ENCODE data around the gene FBXO48. TPM values are rescaled to one million over a fixed set of nuclear protein-coding genes. Genes with fewer than 3 reads are reported as not detected.
"Not testable (repeated sequence)": the region's sequence is repeated elsewhere in the genome, so short reads cannot be mapped to it uniquely, and the experiment has no call there.

Gene FBXO48
- total RNA-seq, 1 donor from 2014 or later: 1.1 TPM

DNA sequence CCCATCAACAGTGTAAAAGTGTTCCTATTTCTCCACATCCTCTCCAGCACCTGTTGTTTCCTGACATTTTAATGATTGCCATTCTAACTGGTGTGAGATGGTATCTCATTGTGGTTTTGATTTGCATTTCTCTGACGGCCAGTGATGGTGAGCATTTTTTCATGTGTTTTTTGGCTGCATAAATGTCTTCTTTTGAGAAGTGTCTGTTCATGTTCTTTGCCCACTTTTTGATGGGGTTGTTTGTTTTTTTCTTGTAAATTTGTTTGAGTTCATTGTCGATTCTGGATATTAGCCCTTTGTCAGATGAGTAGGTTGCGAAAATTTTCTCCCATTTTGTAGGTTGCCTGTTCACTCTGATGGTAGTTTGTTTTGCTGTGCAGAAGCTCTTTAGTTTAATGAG lies 20.7 kb downstream of the FBXO48 start:
- ATAC-seq; DNase-seq (ENCODE audit: missing footprints); intact Hi-C loops (cut with DNase I): not testable (repeated sequence)

DNA sequence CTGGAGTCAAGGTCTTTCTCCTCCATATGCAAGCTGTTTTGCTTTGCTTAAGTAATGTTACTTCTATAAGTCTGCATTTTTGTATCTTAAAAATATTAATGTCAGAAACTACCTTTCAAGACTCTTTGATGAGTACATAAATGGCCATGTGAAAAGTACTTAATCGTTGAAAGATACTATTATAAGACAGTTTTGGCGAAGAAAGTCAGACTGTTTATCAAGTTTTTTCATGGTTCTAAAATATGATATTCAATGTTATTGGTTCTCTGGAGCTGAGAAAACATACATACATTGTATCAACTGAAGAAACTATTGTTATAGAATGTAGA lies 25.1 kb downstream of the FBXO48 start:
- ATAC-seq (no peak), DNase-seq (ENCODE audit: missing footprints) (no peak)
- intact Hi-C loops (cut with DNase I): loop anchor here (2.0 to 5.0 kb wide), 4 partner anchors 79 to 319 kb away; partner anchors contain the start of gene PPP3R1

DNA sequence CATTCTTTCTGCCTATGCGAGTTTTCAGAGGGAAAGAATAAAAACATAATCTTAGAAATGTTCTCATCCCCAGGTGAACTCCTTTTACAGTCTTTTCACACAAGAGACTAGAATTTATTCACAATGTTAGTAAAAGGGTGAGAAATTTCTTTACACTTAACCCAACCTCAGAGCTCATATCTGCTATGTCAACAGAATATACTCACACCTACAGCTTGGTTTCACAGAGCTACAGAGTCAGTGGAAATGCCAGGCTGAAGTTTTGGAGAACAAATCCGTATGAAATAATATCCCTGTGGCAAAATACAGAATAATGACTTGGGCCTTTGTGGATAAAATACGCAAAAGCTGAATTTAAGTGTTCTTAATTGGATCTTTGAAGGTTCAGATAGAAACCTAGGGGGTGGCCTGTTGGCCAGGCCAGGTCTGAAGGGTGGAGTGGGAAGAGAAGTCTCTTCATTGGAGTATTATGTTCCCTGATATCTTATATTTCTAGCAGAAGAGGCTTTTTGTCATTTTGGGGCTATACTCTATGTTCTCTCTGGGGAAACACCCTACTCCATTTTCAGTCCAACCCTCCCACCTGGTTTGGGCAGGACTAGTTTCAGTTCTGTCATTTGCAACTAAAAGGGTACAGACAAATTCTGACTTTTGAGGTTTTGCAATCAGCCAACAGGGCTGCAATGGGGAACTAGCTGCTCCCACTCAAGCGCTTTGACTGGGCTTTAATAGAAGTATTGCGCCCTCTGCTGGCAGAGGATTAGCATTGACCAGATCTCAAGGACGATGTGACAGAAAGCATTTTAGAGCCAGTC lies 25.7 kb downstream of the FBXO48 start:
- ATAC-seq: peak; percentile 93
- peak; percentile 83 for DNase-seq (ENCODE audit: missing footprints)
- intact Hi-C loops (cut with DNase I): loop anchor here (2.0 to 5.0 kb wide), 4 partner anchors 79 to 319 kb away; partner anchors contain the start of gene PPP3R1

DNA sequence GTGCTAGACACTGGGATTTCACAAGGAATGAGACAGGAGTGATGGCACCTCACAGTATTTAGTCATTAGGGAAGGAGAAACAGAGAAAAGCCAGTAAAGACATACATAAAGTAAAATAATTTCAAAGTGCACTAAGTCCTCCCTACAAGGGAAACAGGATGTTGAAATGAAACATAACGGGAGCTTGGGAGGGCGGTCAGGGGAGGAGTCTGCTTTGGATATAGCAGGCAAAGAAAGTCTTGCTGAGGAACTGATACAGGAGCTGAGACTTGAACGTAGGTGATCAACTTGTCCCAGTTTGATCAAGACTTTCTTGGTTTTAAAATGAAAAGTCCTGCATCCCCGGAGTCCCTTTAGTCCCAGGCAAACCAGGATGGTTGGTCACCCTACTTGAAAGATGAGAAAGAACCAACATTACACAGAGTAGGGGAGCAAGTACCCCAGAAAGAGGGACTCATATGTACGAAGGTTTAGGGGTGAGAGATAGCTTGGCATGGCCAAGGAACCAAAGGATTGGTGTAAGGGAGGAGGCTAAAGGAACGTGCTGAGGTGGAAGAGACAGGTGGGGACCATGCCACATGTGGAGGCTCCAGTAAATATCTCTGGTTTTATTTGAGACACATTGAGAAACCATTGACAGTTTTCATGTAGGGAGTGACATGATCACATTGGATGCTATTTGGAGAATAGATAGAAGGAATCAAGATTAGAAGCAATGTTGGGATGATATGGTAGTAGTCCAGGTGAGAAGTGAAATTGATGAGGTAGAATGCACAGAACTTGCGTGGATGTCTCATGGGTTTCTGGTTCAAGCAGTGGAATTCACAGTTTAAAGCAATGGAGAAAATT lies 28.4 kb downstream of the FBXO48 start:
- ATAC-seq: no peak
- intact Hi-C loops (cut with DNase I): no loop called here
- DNase-seq (ENCODE audit: missing footprints): no peak

DNA sequence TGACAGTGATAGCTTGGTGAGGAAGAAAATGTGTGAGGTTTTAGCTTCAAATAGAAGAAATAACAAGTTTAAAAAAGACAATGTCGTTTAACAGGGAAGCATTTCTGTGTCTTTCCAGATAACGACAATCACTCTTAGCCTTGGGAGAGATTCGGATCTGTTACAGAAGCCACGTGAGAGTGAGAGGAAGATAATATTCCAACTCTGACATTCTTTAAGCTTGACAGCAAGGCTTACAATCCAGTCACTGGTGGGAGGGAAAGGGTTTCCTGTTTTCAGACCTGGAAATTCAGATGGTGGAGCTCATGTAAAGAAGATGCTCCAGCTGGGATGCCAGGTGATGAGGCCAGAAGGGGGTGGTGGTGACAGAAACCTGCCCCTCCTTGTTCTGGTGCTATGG lies 30.8 kb downstream of the FBXO48 start:
- ATAC-seq (no peak), DNase-seq (ENCODE audit: missing footprints) (no peak)
- intact Hi-C loops (cut with DNase I): no loop called here

DNA sequence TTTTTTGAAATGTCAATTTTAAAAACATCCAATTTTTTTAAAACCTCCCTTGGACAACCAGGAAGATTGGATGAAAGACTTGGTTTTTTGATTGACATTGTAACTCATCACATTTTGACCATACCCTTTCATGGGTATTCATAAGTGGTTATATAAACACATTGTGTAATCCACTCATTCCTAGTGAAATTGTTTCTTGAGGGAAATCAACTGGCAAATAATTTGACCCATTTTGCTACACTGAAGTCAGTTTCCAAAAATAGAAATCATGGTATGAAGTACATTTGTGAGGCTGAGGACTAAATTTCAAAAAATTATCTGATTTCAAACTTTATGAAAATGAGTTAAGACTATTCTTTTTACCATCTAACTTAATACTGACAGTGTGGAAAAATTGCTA lies 31.5 kb downstream of the FBXO48 start:
- ATAC-seq: no peak
- intact Hi-C loops (cut with DNase I): no loop called here
- no peak for DNase-seq (ENCODE audit: missing footprints)

DNA sequence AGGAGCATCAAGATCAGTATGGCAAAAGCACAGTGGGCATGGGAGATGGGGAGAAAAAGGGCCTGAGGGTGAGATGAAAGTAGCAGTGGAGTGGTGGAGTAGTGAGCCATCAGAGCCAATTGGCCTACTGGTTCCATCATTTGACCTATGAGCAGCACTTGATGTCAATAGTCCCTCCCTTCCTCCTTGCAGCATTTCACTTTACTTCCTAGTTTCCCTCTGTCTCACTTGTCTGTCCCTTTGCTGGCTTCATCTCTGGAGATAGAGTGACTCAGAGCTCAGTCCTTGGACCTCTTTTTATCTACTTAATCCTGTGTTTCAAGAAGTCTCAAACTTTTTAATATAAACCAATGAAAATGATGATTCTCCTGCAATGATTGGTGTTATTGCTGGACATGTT lies 32.1 kb downstream of the FBXO48 start:
- intact Hi-C loops (cut with DNase I): no loop called here
- ATAC-seq: peak; percentile 18

DNA sequence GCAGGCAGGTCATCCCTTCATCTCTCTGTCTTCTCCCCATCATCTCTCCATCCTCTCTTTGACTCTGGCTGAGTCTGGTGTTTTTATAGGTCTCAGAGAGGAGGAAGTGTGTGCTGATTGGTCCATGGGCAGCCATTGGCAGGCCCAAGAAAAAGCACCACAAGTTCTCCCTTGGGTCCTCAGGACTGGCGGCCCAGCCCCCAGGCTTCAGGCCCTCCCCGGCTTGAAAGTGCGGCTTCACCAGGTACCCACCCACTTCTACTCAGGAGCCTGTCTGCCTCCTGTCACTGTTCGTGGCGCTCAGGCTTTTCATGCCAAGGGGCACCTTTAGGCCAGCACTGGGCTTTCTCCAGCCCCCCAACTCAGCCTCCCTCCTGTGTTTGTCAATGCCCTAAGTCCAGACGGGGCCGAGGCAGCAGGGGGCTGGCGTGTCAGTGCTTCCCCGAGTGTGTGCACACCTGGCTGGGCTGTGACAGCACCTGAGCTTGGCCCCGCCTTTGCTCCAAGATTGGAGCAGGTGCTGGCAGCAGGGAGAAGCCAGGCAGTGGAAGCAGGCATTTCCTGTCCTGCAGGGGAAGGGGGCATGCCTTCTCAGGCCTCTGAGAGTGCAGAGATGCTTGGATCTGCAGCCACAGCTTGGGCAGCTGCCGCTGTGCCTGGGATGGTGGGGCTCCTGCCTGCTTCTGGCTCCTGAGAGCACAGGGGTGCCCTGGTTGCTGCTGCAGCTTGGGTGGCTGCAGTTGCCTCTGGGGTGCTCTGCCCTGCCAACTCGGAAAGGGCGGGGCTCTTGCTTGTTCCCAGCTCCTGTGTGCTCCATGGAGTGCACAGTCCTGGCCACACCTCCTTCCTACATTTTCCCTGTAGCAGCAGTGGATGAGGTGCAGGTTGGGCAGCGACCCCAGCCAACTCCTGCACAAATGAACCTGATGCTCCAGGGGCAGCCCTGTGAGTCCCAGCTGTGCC lies 34.1 kb downstream of the FBXO48 start:
- intact Hi-C loops (cut with DNase I): no loop called here
- ATAC-seq (no peak), DNase-seq (ENCODE audit: missing footprints) (no peak)

More for the DNA sequence above, 32.1 kb downstream of the FBXO48 start:
- DNase-seq (ENCODE audit: missing footprints): no peak

DNA sequence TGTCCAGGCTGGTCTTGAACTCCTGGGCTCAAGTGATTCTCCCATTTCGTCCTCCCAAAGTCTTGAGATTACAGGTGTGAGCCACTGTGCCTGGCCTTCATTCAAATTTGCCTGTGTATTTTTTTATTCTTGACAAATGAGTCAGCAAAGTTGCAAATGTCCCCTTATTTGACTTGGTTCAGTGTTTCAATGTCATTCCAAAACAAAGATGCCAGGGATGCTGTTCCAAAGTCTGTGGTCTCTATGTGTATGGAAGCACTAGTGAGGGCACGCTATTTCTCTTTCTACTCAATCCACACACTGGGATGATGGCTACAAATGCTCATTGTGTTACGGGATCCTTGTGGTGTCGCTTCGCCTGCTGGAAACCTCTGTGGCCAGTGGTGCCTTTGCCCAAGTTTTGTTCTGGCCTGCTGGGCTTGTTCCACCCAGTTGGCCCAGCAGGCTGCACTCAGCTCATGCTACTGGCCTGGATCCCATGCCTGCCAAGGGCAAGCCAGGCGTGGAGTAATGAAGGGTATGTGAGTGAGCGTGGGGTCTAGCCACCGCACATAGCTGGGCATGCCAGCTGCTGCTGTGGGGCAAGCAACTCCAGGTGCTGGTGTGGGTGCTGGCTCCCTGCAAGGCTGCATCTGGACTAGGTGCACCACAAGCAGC lies 35.6 kb downstream of the FBXO48 start:
- intact Hi-C loops (cut with DNase I): no loop called here
- DNase-seq (ENCODE audit: missing footprints) (no peak), ATAC-seq (peak; percentile 9)

DNA sequence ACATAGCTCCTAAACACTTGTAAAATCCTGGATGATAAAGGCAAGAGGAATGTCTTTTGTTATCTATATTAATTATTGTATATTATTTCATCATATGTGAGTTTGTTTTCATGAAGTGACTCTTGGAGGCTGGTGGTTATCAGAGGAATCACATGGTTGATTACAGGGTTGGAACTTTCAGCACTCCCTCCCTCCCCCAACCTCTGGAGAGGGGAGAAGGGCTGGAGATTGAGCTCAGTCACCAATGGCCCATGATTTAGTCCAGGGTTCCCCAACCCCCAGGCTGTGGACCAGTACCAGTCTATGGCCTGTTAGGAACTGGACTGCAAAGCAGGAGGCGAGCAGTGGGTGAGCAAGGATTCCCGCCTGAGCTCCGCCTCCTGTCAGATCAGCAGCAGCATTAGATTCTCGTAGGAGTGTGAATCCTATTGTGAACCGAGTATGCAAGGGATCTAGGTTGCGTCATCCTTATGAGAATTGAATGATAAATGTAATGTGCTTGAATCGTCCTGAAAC lies 37.7 kb downstream of the FBXO48 start:
- ATAC-seq: no peak
- intact Hi-C loops (cut with DNase I): no loop called here
- no peak for DNase-seq (ENCODE audit: missing footprints)

DNA sequence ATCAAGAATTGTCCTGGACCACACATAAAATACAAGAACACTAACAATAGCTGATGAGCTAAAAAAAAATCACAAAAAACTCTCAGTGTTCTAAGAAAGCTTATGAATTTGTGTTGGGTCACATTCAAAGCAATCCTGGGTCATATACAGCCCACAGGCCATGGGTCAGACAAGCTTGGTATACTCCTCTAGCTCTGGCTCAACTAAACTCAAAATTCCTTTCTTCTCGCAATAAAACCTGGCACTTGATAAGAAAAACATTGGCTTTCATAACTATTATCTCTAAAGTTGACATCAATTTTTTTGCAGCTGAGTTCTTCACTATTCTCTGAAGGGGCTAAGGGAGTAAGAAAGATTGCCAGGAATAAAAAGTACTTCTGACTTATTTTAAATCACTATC lies 38.3 kb downstream of the FBXO48 start:
- no peak for ATAC-seq
- no peak for DNase-seq (ENCODE audit: missing footprints)
- intact Hi-C loops (cut with DNase I): no loop called here

DNA sequence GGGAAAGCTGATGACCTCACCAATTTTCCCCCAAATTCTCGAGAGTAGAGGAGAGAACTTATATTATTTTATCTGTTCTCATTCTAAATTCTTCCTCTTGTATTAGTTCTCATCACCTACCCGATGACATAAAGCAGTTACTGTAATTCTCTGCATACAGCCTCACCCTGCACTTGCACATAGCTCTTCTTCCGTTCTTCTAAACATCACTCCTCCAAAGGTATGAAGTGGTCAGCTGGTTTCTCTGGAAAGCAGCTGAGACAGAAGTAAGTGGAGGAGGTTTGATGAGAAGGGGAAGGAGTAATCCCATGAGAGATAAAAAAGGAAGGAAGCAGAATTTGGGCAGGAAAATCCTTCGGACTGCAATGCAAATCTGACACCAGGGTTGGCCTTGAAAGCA lies 39.0 kb downstream of the FBXO48 start:
- intact Hi-C loops (cut with DNase I): no loop called here
- ATAC-seq (no peak), DNase-seq (ENCODE audit: missing footprints) (no peak)

DNA sequence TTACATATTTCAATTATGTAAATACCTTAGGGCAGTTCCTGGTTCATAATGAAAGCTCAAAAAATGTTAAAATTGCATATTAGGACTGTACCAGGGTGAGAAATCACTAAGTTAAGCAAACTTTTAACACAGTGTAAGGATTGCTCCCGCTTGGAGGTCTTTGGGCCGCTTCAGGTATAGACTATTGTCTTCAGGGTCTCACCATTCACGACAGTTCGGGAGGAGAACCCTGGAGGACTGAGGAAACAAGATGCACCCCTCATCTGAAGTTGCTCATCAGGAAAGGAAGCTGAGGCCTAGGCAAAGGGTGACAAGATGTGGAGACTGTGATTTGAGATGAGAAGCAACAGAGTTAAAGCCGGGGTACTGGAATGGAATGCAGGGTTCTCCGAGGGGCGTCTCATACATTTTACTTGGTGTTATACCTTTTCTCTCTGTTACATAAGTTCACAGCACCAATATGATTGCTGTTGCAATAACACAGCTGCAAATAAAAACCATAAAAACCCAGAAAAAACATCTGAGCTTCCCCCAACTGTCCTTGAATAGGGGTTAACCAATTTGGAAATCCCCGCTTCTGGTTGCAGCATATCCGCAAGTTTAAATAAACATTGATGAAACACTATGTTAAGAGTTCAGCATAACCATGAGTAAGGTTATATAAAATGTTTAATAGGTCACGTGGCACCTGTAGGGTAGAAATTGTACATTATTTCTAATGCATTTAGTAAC lies 40.1 kb downstream of the FBXO48 start:
- no peak for ATAC-seq
- no peak for DNase-seq (ENCODE audit: missing footprints)
- intact Hi-C loops (cut with DNase I): no loop called here

DNA sequence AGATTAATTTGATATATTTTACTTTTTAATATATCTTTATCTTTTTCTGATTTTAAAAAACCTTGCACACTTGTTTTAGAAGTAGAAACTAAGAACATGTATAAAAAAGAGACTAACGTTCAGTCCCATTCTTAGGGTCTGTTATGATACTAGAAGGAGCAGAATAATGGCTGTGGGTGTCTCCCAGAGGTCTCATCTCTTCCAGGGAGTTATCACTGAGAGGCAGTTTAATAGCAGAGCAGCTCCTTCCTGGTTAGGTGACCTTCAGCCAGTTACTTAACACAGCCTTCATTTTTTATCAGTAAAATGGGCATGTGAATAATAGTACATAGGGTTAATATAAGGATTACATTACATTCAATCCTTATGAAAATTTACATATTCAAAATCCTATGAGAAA lies 40.6 kb downstream of the FBXO48 start:
- DNase-seq (ENCODE audit: missing footprints) (no peak), ATAC-seq (no peak)
- intact Hi-C loops (cut with DNase I): no loop called here

DNA sequence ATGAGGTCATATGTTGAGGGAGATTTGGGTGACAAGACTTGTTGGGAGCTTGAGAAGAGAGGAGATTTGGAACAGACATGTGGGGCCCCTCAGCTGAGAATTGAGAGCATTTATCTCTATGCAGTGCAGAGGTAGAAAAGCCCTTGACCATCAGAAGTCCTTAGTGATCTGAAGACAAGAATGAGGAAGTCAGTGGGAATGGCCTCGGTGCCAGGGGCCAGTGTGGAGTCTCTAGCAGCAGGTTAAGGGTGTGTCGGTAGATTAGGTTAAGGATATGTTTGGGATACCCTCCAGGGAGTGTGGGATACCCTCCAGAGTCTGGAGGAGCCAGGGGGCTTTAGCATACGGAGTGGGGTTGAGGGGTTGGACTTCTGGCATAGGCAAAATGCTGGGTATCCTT lies 41.6 kb downstream of the FBXO48 start:
- DNase-seq (ENCODE audit: missing footprints): no peak
- intact Hi-C loops (cut with DNase I): no loop called here

DNA sequence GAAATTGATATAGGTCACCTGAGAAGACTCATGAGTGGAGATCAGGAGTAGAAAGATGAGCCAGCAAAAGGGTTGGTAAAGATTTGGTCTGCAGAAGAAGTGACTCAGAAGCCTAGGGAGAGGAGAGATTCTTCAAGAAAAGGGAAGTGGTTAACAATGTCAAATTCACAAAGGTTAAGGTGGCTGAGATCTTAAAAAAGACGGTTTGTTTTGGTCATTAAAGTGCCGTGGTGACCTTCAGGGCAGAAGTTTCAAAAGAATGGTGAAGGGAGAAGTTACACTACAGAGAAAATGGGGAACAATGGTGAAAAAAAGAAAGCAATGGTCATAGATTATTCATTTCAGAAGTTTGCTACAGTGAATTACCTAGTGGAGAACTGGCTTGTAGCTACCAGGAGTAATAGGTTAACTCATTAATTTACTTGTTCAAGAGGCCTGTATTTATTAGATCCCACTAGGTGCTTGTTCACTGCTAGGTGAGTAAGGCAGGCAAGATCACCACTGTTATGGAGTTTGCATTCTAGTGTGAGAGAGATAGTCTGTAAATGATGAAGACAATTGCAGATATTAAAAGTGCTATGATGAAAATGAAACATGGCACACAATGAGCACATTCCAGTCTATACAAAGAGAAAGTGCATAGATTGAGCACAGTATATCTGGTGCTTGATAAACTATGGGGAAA lies 43.0 kb downstream of the FBXO48 start:
- DNase-seq (ENCODE audit: missing footprints) (no peak), ATAC-seq (no peak)
- intact Hi-C loops (cut with DNase I): no loop called here

More for the DNA sequence above, 41.6 kb downstream of the FBXO48 start:
- peak; percentile 20 for ATAC-seq

Data from Right ventricle myocardium inferior (tissue), 1 donor.